HepG2 (cell line): ENCODE measurements around the gene NPFFR1. TPM values are rescaled to one million over a fixed set of nuclear protein-coding genes. Genes with fewer than 3 reads are reported as not detected.

Experiments used
- BCL3 ChIP-seq: sonication (generic); formaldehyde crosslinking; IDR thresholded peaks from 2 replicates; pipeline ENCODE4 v1.5.1; 2020; ENCODE audit warnings: mild to moderate bottlenecking, missing genetic modification reagents, moderate library complexity
- CHCHD3 ChIP-seq: sonication (generic); formaldehyde crosslinking; IDR thresholded peaks from 2 replicates; pipeline ENCODE4 v1.8.0; 2022; ENCODE audit warnings: mild to moderate bottlenecking, missing genetic modification reagents, moderate library complexity
- ETV6 ChIP-seq: sonication (generic); formaldehyde crosslinking; conservative IDR thresholded peaks from 2 replicates; pipeline ENCODE4 v1.4.0; 2020; ENCODE audit warnings: missing genetic modification reagents
- KLF12 ChIP-seq: sonication (generic); formaldehyde crosslinking; IDR thresholded peaks from 2 replicates; pipeline ENCODE4 v1.4.0; 2020; ENCODE audit warnings: missing genetic modification reagents, borderline replicate concordance
- LCORL ChIP-seq, 2 experiments: fragments of 450-650 bp in 1 of 2; sonication (generic) in 1 of 2; formaldehyde crosslinking in 1 of 2; IDR thresholded peaks; 2 replicates each; pipeline versions ENCODE4 v1.5.0 to v1.6.1; 2017 to 2020; ENCODE audit warnings: antibody characterized with exemption in 1 of 2, missing genetic modification reagents in 1 of 2
- MAZ ChIP-seq, 2 experiments: sonication (generic) in 1 of 2; formaldehyde crosslinking in 1 of 2; IDR thresholded peaks; 2 replicates each; pipeline versions ENCODE4 v1.5.0 to v1.6.1; 2012 to 2020; ENCODE audit warnings: low read depth in 2 of 2, mild to moderate bottlenecking in 2 of 2, borderline replicate concordance in 1 of 2, improper control_type of control experiment in 1 of 2, low read length in 1 of 2, missing genetic modification reagents in 1 of 2, moderate library complexity in 1 of 2
- MIER3 ChIP-seq: IDR thresholded peaks from 2 replicates; pipeline ENCODE4 v1.6.1; 2016; ENCODE audit warnings: missing compliant biosample characterization, borderline replicate concordance
- MXD1 ChIP-seq: sonication (generic); formaldehyde crosslinking; IDR thresholded peaks from 2 replicates; pipeline ENCODE4 v1.4.0; 2020; ENCODE audit warnings: mild to moderate bottlenecking, missing genetic modification reagents
- POGZ ChIP-seq: sonication (generic); formaldehyde crosslinking; IDR thresholded peaks from 2 replicates; pipeline ENCODE4 v1.4.0; 2020; ENCODE audit warnings: mild to moderate bottlenecking, missing genetic modification reagents
- SRSF1 ChIP-seq: fragments of 200-400 bp; formaldehyde crosslinking; optimal IDR thresholded peaks from 2 replicates; pipeline ENCODE3; 2017; ENCODE audit warnings: mild to moderate bottlenecking, low read depth, low read length, moderate library complexity
- STAT6 ChIP-seq: sonication (generic); formaldehyde crosslinking; IDR thresholded peaks from 2 replicates; pipeline ENCODE4 v1.4.0; 2020; ENCODE audit warnings: missing genetic modification reagents, mild to moderate bottlenecking, borderline replicate concordance
- SYNCRIP ChIP-seq: fragments of 200-400 bp; formaldehyde crosslinking; IDR thresholded peaks from 2 replicates; pipeline ENCODE4 v1.6.1; 2018; ENCODE audit warnings: mild to moderate bottlenecking, low read depth, low read length; ENCODE audit not compliant: insufficient read depth
- TBX2 ChIP-seq: sonication (generic); formaldehyde crosslinking; IDR thresholded peaks from 2 replicates; pipeline ENCODE4 v1.5.0; 2020; ENCODE audit warnings: missing genetic modification reagents, mild to moderate bottlenecking, borderline replicate concordance
- THAP8 ChIP-seq: sonication (generic); formaldehyde crosslinking; IDR thresholded peaks from 2 replicates; pipeline ENCODE4 v1.5.1; 2020; ENCODE audit warnings: missing genetic modification reagents, mild to moderate bottlenecking, borderline replicate concordance
- YY1 ChIP-seq: IDR thresholded peaks from 2 replicates; pipeline ENCODE4 v1.6.1; 2011; ENCODE audit warnings: low read length, low read depth, moderate library complexity, mild to moderate bottlenecking; ENCODE audit not compliant: insufficient read depth, insufficient replicate concordance
- ZKSCAN8 ChIP-seq: IDR thresholded peaks from 2 replicates; pipeline ENCODE4 v1.6.1; 2016; ENCODE audit warnings: borderline replicate concordance, missing genetic modification reagents, missing compliant biosample characterization
- ZNF274 ChIP-seq: sonication (generic); formaldehyde crosslinking; IDR thresholded peaks from 2 replicates; pipeline ENCODE4 v1.5.1; 2020; ENCODE audit warnings: mild to moderate bottlenecking, missing genetic modification reagents
- ZNF552 ChIP-seq: sonication (generic); formaldehyde crosslinking; IDR thresholded peaks from 2 replicates; pipeline ENCODE4 v1.9.0; 2022; ENCODE audit warnings: missing genetic modification reagents, mild to moderate bottlenecking, borderline replicate concordance
- ZNF607 ChIP-seq: sonication (generic); formaldehyde crosslinking; IDR thresholded peaks from 2 replicates; pipeline ENCODE4 v1.5.1; 2020; ENCODE audit warnings: missing genetic modification reagents, mild to moderate bottlenecking, borderline replicate concordance
- polyA plus RNA-seq, 8 experiments: library from polyadenylated mRNA; depleted of rRNA in 3 of 8; stranded (reverse) in 7 of 8; unstranded in 1 of 8; fragments of >200 nt; fragmentation: Illumina TruSeq in 4 of 8; extraction: Trizol in 4 of 8; gene quantifications; 2 replicates each; pipeline versions ENCODE4 v1.2.1 to v1.2.3, GENCODE V29; 2011 to 2016; ENCODE audit warnings: low read depth in 4 of 8, missing spikeins in 1 of 8, mixed read lengths in 1 of 8; ENCODE audit not compliant: insufficient read depth in 1 of 8
- total RNA-seq, 5 experiments: library from RNA; depleted of rRNA; stranded (reverse); fragments of >200 nt; fragmentation: Illumina TruSeq; extraction: Trizol; gene quantifications; 2 replicates each; pipeline ENCODE4 v1.2.3, GENCODE V29; 2016; ENCODE audit warnings: low read depth in 1 of 5

The NPFFR1 gene
- total and polyA plus RNA-seq, 2 of the 13 experiments (the other 11 are each of a cell fraction or from before 2014, with no cell fraction given), result under 0.01 TPM; not detected in 1

GRCh38 chr10:70233109-70233938 lies 50.5 kb downstream of the NPFFR1 start, which contains the start of gene PPA1 (continued):
- TF ChIP-seq STAT6, result peak; percentile 54; the same call in 1 of the 2 replicates
- TF ChIP-seq POGZ (CRISPR knock-in tag), result peak; percentile 75
- peak; percentile 86 for TF ChIP-seq YY1
- TF ChIP-seq BCL3 (CRISPR knock-in tag), result 0 out of 2 replicates have a peak, but pooled peaks have one; percentile 58
- peak; percentile 27; the same call in 1 of the 2 replicates for TF ChIP-seq KLF12 (CRISPR knock-in tag)
- peak; percentile 22; the same call in 1 of the 2 replicates for TF ChIP-seq ZKSCAN8 (CRISPR knock-in tag)
- TF ChIP-seq LCORL (IDR thresholded peaks at IDR 0.05), result no peak
- TF ChIP-seq LCORL (CRISPR knock-in tag; IDR thresholded peaks at IDR 0.05), result 0 out of 2 replicates have a peak, but pooled peaks have one; percentile 22
- peak; percentile 70; the same call in 1 of the 2 replicates for TF ChIP-seq ZNF552 (CRISPR knock-in tag)
- TF ChIP-seq SRSF1, result peak; percentile 38
- TF ChIP-seq MIER3 (CRISPR knock-in tag), result peak; percentile 77; the same call in 1 of the 2 replicates
- peak; percentile 97 for TF ChIP-seq MAZ (IDR thresholded peaks at IDR 0.05; ENCODE audit: borderline replicate concordance, low read depth, low read length)
- TF ChIP-seq MAZ (CRISPR knock-in tag; IDR thresholded peaks at IDR 0.05; ENCODE audit: low read depth), result peak; percentile 97
- TF ChIP-seq SYNCRIP, result no peak
- peak; percentile 91; the same call in 1 of the 2 replicates for TF ChIP-seq MXD1 (CRISPR knock-in tag)
- TF ChIP-seq THAP8 (CRISPR knock-in tag), result 0 out of 2 replicates have a peak, but pooled peaks have one; percentile 86
- peak; percentile 74 for TF ChIP-seq ZNF607 (CRISPR knock-in tag)
- 0 out of 2 replicates have a peak, but pooled peaks have one; percentile 23 for TF ChIP-seq ETV6 (CRISPR knock-in tag)
- 0 out of 2 replicates have a peak, but pooled peaks have one; percentile 24 for TF ChIP-seq CHCHD3
- TF ChIP-seq TBX2 (CRISPR knock-in tag), result peak; percentile 79; the same call in 1 of the 2 replicates
- TF ChIP-seq ZNF274 (CRISPR knock-in tag), result peak; percentile 88
